HG03565 (cell line): ENCODE results near the gene TRPV5.

Experiments used
- ATAC-seq: cut with Tn5 transposase; IDR thresholded peaks from one replicate; pipeline ENCODE4 v1.9.1; 2021; ENCODE audit warnings: mild to moderate bottlenecking, moderate library complexity; ENCODE audit not compliant: unreplicated experiment

The TRPV5 gene

DNA sequence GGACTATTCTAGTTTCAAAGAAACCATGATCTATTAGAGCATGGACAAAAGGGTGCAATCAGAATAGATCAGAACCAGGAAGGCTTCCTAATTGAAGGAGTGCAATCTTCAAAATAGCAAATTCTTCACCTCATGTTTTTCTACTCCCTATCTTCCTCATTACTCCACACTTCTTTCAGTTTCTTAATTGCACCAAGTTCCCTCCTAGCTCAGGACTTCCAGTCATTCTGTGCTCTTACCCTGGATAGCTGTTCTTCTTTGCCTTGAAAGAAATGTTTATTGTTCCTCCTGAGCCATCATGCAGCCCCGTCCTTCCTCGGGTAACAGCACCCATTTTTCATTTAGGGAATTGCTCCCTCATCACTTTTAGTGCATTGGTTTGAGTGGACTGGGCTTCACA is 23.1 kb downstream of the TRPV5 start:
- ATAC-seq = no peak

DNA sequence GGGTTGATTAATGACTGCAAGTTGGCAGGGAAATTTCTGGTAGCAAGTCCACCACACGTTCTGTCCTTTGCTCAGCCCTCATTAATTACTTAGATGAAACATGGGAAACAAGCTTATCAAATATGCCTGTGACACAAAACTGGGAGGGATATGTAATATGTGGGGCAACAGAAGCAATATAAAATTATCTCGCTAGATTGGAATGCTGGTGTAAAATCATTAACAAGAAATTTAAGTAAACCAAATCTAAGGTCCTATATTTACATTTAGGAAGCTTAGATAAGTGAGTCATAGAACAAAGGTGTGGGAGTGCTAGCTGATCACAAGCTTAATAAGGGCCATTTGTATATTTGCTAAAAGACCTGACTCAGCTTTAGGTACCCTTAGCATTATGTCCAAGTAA is 23.5 kb downstream of the TRPV5 start:
- ATAC-seq = no peak

DNA sequence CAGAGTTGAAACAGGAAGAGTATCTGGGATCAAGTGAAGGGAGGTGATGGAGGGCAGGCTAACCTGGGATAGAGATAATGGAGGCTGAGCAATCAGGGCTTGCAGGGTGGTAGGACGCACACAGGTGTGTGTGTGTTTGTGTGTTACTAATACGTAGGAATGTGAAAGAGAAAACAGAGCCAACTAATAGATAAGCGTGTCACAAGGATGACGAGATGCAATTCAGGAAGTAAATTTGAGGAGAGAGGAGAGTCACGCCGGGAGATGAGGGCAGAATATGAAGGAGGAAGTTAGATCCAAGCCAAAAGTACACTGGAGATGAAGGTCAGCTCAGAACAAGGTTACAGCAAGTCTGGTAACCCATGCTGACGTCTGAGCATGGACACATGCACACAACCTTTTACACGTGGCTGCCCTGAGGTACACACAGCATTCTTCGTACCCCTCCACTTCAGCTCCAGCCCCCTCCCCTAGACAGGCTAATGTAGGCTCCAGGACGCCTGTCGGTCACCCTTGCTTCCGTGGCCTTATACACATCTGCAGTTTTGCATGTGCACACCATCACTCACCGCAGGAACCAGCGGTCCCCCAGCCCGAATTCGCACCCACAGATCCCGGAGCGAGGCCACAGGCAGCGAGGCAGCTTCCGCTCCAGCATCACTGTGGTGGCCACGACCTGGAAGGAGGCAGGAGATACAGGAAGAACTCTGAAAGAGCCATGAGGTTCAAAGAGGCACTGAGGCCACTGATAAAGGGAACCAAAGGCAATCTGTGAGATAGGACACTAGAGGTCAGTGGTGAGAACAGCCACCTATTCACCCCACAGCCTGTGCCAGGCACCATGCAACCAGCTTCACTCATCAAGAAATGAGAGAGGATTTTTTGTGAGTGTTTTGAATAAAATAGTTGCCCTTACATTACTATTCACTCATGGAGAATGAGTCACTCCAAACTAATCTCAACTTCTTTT is 24.3 kb downstream of the TRPV5 start:
- no peak for ATAC-seq

DNA sequence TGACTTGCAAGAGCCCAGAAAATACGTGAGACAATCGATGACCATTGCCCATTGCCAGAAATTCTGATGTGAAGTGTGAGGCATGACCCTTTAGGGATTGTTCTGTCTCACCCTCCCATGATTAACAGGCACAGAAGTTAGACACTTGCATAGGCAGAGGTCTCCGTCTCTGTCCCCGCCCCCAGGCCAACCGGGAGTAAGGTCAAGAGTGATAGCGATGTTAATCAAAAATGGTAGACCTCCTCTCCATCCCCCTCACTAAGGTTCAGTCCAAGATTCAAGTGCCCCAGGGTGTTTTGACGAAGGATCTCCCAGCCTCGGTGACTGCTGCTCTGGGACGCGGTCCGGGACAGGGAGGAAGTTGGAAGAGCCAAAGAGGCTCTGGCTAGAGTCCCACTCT is 25.3 kb downstream of the TRPV5 start:
- no peak for ATAC-seq

DNA sequence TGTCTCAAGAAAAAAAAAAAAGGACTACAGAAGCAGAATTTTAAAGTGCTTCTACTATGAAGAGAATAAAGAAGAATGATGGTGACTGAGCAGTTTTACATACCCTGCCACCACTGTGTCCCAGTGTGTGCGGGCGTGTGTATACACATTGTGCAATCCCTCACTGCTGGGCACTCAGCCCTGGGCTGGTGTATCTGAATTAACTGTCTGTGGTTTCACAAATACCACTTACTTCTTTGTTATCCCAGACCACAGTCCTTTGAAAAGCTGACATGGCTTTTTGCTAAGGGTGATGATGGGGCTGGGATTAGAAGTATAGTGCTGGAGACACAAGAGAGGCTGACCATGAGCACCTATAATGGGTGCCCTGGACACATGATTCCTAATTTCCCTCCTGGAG is 26.9 kb downstream of the TRPV5 start:
- no peak for ATAC-seq

DNA sequence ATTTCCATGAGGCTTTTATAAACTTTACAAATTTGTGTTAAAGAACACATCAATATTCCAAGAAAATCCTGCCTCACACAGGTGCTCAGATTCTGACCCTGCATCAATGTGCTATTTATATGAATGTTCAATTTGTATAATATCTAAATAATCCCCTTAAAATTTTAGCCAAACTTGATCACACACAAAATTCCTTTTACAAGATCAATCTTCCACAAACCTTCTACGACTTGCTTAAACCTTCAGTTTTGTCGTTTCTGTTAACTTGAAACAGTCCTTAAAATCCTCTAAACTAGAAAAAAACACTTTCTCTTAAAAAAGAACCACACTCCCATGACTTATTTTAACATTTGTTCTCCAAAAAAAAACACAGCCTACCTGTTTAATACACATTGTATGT is 27.8 kb downstream of the TRPV5 start:
- no peak for ATAC-seq

GRCh38 chr7:142904128-142904527 is 29.4 kb downstream of the TRPV5 start:
- no peak for ATAC-seq

DNA sequence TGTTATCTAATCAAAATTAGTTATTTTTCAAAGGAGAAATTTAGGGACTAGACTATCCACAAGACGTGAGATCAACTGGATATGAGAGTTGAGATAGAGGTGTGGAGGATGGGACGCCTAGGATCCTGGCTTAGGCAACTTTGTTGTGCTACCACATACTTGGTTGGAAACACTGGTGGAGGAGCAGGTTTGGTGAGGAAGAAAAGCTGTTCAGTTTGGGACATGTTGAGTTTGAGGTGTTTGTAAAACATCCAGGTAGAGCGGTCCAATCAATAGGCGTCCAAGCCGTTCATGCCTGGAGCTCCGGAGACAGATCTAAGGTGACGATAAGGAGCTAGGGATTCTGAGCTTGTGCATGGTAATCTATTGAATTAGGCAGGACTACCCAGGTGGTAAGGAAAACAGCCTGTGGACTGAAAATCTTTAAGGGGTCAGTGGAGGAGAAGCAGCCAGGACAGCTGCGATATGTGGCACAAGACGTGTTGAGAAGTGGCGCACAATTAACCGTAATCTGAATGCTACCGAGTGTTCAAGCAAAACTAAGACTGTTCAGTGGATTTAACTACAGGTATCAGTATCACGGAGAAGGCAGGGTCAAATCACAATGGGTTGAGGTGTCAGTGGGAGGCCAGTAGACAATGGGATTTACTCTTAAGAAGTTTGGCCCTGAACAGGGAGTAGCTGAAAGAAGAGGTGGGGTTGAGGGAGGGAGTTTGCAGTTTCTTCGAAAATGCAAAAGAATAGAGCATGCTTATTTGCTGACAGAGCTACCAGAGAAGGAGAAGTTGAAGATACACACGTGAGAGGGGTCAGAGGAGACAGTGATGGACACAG is 31.9 kb downstream of the TRPV5 start:
- ATAC-seq = no peak

GRCh38 chr7:142899661-142900060 is 33.9 kb downstream of the TRPV5 start:
- ATAC-seq = no peak

DNA sequence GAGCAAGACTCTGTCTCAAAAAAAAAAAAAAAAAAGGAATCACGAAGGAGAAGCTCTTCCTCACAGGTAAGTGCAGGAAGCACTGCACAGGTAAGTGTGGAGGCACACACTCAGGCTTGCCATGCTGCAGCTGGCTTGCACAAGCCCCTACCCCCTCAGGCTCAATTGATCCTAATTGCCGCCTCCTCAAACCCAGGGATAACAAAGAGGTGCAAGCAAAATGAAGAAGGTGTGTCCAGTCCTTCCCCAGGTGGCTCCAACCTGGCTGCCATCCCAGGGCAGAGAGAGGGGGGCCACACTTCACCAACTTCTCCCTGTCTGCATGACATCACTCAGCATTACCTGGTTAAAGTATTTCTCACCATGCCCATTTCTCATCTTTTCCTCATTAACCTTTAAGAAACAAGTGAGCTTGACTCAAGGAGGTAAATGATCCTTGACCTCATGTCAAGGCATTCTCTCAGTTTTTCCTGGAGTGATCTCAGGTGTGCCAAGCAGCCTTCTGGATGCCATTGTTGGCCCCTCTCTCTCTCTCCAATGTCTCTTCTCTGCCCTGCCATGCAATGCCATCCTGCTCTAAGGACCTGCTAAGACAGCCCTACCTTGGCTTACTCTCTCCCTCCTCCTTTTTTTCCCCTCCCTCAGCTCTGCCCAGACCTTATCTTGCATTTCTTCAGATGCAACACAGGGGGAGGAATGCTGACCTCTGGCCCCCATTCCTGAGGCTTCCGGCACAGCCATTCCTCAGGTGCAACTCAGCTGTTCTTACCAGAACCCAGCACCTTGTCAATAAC is 35.0 kb downstream of the TRPV5 start:
- no peak for ATAC-seq

GRCh38 chr7:142897691-142898090 is 35.9 kb downstream of the TRPV5 start:
- ATAC-seq = no peak

- no peak for ATAC-seq
Measured at GRCh38 chr7:142896741-142897379, 36.7 kb downstream of the TRPV5 start.

DNA sequence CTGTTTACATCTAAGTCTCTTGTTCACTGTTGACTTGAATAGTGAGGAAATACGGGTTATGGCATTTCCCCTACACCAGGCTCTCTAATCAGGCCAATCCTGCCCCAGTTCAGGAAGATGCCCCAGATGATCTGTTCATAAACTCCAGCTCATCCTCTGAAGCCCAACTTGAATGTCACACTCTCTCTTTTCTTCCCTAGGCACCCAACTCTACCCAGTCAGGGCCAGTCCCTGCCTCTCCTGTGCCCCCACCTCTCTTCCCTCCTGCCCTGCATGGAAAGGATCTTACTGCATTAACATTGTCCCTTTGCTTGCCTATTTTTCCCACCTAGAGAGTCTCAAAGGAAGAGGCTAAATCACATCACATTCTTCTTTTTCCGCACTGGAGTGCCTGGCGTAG is 37.4 kb downstream of the TRPV5 start:
- no peak for ATAC-seq

- ATAC-seq = no peak
Measured at GRCh38 chr7:142894985-142895593, 38.5 kb downstream of the TRPV5 start.

- no peak for ATAC-seq
Measured at GRCh38 chr7:142894112-142894984, 39.2 kb downstream of the TRPV5 start.

DNA sequence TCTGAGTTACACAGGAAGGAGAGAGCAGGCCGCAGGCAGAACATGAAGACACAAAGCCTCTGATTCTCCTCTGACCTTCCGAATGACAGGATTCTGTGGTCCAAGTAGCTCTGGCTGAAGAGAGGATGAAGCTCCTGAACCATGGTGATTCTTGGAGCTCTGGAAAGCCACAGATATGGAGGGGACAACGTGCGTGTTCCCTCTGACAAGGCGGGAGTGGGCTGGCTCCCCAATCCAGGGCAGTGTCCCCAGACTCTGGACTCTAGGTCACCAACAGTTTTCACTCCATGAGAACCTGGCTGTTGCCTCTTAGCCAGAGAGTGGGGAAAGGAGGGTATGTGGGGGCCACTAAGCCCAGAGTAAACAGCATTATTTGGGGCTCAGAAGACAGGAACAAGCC is 40.6 kb downstream of the TRPV5 start:
- ATAC-seq = no peak

DNA sequence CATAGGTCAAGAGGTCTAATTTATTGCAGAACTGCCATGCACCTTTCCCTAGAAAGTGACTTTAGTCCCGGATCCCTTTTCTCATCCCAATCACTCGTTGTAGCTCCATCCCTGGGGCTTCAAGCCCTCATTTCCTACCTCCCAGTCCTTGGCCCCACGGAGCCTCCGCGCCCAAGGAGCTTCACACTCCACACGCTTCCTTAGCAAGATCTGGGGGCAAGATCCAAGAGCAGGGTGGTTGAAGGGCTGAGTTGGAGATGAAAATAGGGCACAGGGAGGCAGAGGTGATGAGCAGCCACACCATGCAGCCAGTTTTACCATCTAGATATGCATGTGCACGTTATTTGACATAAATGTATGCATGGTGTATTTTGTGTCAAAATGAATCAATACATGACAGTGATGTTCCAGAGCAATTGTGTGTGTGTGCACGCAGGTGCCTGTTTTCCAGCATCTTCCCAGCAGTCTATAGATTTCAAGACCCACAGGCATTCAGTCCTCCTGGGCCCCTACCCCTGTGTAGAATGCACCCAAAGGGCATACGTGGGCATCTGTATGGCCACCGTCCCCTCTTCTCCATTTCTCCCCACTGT is 42.0 kb downstream of the TRPV5 start:
- ATAC-seq = no peak

DNA sequence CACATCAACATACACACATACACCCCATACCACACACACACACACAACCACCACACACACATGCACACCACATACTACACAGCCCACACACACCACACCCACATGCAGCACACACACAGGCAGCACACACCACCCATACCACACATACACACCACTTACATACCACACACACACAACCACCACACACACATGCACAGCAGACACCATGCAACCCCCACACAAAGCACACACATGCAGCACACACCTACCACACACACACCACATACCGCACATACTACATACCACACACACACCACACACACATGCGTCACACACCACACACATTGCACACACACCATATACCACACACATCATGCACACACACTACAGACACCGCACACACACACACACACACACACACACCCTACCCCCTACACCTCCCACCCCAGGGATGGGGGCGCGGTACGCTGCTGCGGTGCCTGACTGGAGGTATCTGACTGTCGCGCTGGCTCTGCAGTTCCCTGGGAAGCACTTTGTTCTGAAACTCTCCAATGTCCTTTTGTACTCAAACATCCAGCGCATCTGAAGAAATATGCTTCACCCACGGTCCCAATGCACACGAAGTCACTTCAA is 42.6 kb downstream of the TRPV5 start:
- no peak for ATAC-seq
